ENCODE measurements around the gene INSIG1.

The INSIG1 gene

GRCh38 chr7:155266440-155266839 lies 31.2 kb upstream of the INSIG1 start:
- no peak for DNase-seq (ENCODE audit: low spot score)

DNA sequence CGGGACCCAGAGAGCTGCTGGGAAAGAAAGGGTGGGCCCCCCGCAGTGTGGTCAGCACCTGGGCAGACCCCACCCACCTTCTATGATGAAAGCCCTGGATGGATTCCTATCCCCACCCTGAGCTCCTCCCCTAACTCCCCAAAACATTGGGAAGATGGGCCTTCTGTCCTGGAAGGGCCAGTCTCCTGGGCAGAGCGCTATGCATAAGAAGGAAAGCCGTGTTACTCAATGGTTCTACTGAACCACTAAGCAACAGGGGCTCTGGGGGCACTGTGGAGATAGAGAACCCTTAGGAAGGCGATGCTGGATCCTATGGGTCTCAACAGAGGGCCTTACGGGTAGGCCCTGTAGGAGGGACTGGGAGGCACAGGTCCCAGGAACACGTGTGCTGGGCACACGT lies 30.7 kb upstream of the INSIG1 start:
- no peak for DNase-seq (ENCODE audit: low spot score)

DNA sequence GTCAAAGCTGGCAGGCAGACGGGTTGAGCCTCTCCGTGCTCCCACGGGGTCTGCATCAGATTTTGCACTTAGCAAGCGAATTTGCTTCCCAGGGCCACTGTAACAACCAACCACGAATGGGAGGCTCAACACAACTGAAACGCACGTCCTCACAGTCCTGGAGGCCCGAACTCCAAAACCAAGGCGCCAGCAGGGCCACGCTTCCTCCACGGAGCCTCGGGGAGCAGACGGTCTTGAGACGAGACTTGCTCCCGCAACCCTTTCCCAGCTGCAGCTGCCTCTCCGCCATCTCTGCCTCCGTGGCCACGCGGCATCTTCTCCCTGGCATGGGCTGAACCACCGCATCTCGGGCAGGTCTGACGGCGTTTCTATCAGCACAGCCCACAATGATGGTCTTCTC lies 30.2 kb upstream of the INSIG1 start:
- DNase-seq (ENCODE audit: low spot score): no peak

GRCh38 chr7:155268211-155268610 lies 29.5 kb upstream of the INSIG1 start:
- no peak for DNase-seq (ENCODE audit: low spot score)

DNA sequence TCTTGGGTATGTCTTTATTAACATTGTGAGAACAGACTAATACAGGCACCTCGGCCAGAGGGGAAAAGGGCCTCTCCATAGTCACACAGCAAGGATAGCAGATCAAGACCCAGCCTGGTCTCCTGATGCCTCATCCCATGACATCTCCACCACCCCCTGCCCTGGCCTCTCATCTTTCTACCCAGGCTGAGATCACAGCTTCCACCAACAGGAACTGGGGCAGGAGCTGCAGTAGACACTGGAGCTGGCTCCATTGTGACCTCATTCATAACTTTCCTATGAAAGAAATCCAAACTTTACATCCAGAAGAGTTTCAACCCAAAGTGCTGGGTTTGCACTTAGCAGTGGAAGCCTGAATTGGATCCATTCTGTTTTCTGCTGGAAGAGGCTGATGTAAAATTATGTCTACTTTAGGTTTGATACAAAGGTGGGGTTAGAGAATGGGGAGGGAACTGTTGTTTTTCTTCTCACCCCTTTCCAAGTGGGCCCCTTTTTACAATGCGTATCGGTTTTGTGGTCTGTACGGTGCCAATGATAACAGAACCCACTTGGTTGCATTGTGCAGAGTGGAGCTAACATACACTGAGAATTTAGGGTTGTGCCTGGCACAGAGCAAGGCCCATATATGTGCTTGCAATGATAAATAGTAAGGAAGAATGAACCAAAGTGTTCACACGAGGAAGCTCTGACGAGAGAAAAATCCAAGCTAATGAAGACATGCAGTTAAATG lies 28.6 kb upstream of the INSIG1 start:
- DNase-seq (ENCODE audit: low spot score): no peak

GRCh38 chr7:155269766-155270585 lies 27.7 kb upstream of the INSIG1 start:
- no peak for DNase-seq (ENCODE audit: low spot score)

DNA sequence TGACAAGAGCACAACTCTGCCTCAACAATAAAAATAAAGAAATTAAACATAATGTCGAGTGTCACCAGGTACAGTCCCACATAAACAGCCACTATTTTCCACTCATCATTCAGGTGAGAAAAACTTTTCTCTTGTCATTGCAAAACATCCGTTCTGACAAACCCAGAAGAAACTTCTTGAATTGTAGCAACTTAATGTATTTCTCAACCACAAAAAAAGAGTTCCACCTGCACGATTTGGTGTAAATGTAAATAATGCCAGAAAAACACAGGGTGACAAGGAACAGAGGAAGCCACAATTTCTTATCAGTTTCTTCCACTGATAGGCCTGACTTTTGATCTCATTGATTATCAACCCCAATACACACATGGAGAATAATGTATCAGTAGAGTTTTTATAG lies 26.8 kb upstream of the INSIG1 start:
- no peak for DNase-seq (ENCODE audit: low spot score)

DNA sequence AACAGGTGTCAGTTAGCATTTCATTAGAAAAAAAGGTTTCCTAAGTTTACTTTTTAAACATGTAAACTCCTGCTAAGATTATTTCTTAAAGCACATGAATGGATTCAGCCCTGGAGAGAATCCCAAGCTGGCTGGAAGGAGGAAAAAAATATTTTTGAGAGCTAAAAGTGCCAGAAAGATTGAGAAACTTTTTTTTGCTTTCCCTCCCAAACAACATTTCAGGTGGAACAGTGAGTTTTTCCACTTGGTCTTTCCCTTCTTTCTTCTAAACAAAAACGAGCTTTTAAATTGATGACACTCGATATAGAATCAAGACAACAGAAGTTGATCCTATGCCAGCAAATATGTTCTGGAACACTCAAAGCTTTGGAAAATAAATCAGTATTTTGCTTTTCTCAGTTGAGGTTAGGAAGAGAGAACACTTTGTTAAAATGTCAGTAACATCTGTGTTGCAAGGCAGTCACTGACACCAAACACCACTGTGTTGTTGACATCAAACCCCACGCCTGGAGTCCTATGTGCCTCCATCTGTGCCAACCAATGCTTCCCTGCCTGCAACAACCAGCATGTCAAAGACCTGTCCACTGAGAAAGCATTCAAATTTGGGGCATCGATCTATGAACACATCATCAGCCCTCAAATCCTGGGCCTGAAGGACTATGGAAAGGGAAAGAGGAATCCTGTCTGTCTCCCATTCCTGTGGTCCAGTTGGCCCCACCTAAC lies 22.9 kb upstream of the INSIG1 start:
- DNase-seq (ENCODE audit: low spot score): no peak

DNA sequence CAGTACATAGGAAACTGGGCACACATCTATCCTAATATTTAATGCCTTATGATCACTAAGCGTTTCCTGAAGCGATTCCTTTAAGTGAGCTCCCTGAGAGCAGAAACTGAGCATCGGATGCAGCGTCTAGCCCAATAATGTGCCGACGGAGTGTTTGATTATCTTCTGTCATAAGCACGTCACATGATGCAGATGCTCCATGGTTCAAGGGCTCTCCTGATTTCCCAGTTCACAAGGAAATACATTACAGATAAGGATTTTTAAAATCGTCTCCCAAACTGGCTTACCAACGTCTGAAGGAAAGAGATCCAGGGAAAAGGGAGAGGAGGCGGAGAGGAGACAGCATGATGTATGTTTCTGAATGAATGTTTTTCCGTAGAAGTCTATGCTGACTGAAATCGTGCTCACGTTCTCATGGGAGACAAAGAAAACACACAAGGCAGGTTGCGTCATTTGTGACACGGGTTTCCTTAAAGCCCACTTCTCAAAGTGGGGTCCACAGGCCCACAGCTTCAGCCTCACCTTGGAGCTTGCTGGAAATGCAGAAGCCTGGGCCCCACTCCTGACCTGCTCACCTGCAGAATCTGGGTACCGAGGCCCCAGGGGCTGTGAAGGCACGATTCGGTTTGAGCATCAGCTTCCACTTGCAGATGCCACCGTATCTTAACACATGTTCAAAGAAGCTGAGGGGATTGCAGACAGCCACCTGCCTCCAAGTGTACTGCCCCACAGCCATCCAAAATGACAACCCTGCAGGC lies 21.5 kb upstream of the INSIG1 start:
- DNase-seq (ENCODE audit: low spot score): no peak

- DNase-seq (ENCODE audit: low spot score): no peak
Measured at GRCh38 chr7:155276800-155277375, 20.8 kb upstream of the INSIG1 start.

DNA sequence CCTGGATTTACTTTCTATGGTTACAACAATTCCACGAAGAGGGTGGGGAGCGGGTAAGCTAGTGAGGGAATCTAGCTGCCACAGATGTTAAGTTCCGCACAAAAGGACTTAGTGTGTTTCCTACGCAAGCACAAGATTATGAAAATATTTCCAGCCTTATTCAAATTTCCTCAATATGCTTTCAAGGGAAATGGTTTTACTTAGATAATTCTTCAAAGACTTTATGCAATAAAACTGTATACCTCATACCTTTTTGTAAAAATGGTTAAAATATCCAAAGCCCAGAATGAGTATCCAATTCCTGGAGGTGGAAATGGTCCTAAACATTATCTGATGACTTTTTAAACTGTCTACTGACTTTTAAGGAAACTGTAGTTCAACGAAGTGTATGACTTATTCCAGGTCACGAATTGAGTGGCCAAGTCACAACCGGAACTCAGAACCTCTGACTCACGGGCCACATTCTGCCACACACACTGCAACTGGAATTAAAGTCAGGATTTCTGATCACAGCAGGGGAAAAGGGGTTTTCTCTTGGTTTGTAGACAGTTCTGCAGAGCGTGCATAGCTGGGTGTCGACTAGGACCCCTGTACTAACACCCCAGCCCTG lies 20.2 kb upstream of the INSIG1 start:
- no peak for DNase-seq (ENCODE audit: low spot score)

GRCh38 chr7:155278921-155279320 lies 18.8 kb upstream of the INSIG1 start:
- no peak for DNase-seq (ENCODE audit: low spot score)

- no peak for DNase-seq (ENCODE audit: low spot score)
Measured at GRCh38 chr7:155279787-155280445, 17.8 kb upstream of the INSIG1 start.

DNA sequence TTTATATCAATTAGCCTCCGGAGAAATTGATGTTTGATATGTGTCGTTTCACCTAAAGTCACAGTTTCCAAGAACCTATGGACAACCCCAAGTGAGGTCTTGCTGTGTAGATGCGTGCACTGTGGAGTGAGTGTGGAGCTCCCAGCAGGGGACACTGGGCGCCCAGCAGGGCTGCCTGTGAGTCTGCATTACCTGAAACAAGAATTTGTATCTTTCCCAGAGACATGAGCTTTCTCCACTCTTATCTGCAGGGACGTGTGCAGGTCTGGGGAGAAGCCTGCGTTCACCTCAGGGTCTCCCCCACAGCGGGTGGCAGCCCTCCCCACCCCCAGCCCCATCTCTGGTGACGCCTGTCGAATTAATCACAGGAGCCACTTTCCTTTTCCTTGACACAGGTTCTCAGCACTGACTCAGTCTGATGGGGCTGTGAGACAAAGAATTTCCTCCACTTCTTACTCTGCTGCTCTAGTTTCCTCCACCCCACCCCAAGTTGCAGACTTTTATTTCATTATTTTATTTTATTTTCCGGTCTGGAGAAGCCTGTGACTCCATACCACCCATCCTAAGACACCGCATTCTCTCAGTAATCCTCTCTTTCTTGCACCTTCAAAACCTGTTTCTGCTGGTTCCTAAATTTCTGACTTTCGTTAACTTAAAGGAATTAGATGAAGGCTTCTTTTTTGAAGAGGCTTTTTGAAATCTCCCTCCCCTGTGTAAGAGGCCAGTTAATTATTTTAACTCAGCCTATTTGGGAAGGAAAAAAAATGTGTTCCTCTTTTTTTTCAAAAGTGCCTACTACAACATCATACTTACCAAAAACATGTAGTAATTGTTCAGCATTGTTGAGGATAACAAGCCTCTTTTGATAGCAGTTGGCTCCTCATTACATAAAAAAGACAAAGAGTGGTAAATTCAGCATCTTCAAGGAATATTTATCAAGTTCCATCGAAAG lies 17.0 kb upstream of the INSIG1 start:
- no peak for DNase-seq (ENCODE audit: low spot score)

DNA sequence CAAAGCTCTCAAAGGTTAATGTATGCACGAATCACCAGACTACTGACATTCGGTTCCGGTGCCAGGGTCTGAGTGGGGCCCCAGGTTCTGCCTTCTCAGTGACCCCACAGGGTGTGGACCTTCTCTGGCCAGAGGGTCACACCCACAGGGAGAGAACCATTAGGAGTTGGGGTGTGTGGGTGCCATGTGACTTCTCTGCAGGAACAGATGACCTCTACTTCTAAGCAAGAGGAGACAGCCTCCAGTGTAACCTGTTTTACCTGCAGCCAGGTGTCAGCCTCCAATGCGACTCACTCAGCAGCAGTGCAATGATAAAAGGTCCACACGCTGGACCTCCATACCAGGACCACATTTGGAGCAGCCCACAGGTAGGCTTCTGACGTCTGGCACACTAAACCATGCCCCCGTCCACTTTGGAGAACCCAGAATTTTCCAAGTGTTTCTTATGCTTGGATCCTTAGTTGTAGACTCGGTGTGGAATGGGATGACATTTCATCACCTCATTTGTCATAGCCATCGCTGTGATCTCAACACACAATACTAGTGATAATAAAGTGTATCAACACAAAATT lies 16.2 kb upstream of the INSIG1 start:
- no peak for DNase-seq (ENCODE audit: low spot score)

DNA sequence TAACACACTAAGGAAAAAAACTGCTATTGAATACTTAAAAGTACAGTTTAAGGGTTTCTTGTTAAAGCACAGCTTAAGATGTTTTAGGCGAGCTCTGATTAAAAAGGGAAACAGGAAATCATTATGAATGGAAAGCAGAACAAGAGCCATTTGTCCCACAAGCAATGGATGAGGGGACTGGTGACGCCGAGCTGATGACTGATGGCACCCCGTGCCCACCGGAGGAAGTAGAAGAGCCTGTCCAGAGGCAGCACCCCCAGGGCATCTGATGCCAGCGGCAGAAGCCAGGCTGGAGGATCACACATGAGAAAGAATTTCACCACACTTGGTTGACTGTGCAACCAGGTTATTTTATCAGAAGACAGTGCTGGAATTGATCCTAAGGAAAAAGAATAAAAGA lies 15.0 kb upstream of the INSIG1 start:
- no peak for DNase-seq (ENCODE audit: low spot score)

DNA sequence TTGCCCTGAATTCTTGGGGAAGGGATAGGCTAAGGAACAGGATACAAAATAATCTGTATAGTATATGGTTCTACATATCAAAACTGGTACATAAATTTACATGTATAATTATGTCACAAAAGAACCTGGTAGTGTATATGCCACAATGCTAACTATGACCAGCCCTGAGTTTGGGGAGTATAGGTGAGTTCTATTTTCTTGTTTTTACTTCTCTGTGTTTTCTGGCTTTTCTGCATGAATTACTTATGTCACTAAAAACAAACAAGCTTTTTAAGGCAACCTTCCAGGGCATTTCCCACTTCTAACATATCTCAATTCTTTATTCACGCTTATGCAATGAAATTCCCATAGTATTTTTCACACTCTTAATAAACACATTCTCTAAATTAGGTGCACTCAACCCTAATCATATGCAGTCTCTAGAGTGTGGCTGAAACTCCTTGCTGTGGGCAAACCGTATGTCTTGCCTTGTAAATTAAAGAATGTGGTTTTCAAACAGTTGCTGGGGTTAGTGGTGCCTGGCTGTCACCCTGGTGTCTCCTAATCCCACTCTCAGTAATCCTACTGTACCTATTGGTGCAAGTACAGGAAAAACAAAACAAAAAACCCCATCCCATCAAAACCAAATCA lies 14.0 kb upstream of the INSIG1 start:
- DNase-seq (ENCODE audit: low spot score): no peak

GRCh38 chr7:155284496-155285274 lies 13.0 kb upstream of the INSIG1 start:
- no peak for DNase-seq (ENCODE audit: low spot score)

Measured in ecto neural progenitor cell (in vitro differentiated cells).